Measurements from ENCODE around the gene AHCY.
"Not testable (repeated sequence)": the region's sequence is repeated elsewhere in the genome, so short reads cannot be mapped to it uniquely, and the experiment has no call there.

AHCY gene

GRCh38 chr20:34296468-34296867 is 6.7 kb downstream of the AHCY start:
- DNase-seq (ENCODE audit: low spot score) = no peak

- DNase-seq (ENCODE audit: low spot score) = no peak
Observed at GRCh38 chr20:34295284-34295683, 7.9 kb downstream of the AHCY start.

- no peak for DNase-seq (ENCODE audit: low spot score)
Observed at GRCh38 chr20:34294563-34294962, 8.6 kb downstream of the AHCY start.

GRCh38 chr20:34293589-34293988 is 9.6 kb downstream of the AHCY start:
- no peak for DNase-seq (ENCODE audit: low spot score)

- no peak for DNase-seq (ENCODE audit: low spot score)
Observed at GRCh38 chr20:34293119-34293518, 10.0 kb downstream of the AHCY start.

GRCh38 chr20:34292496-34292895 is 10.7 kb downstream of the AHCY start:
- DNase-seq (ENCODE audit: low spot score) = no peak

GRCh38 chr20:34290471-34290870 is 12.7 kb downstream of the AHCY start:
- no peak for DNase-seq (ENCODE audit: low spot score)

- not testable (repeated sequence) for DNase-seq (ENCODE audit: low spot score)
Observed at GRCh38 chr20:34287500-34287899, 15.7 kb downstream of the AHCY start.

- DNase-seq (ENCODE audit: low spot score) = no peak
Observed at GRCh38 chr20:34285450-34285849, 17.7 kb downstream of the AHCY start.

GRCh38 chr20:34283844-34284243 is 19.3 kb downstream of the AHCY start:
- DNase-seq (ENCODE audit: low spot score) = no peak

GRCh38 chr20:34282041-34282440 is 21.1 kb downstream of the AHCY start:
- DNase-seq (ENCODE audit: low spot score) = no peak

- no peak for DNase-seq (ENCODE audit: low spot score)
Observed at GRCh38 chr20:34281177-34281576, 22.0 kb downstream of the AHCY start.

- no peak for DNase-seq (ENCODE audit: low spot score)
Observed at GRCh38 chr20:34274694-34275093, 28.5 kb downstream of the AHCY start.

GRCh38 chr20:34271956-34272355 is 31.2 kb downstream of the AHCY start:
- DNase-seq (ENCODE audit: low spot score) = no peak

- no peak for DNase-seq (ENCODE audit: low spot score)
Observed at GRCh38 chr20:34269996-34270627, 33.0 kb downstream of the AHCY start.

- DNase-seq (ENCODE audit: low spot score) = peak; percentile 60
Observed at GRCh38 chr20:34268851-34269636, 34.1 kb downstream of the AHCY start.

GRCh38 chr20:34268145-34268544 is 35.0 kb downstream of the AHCY start:
- no peak for DNase-seq (ENCODE audit: low spot score)

- DNase-seq (ENCODE audit: low spot score) = no peak
Observed at GRCh38 chr20:34264141-34264540, 39.0 kb downstream of the AHCY start.

GRCh38 chr20:34263468-34263867 is 39.7 kb downstream of the AHCY start:
- not testable (repeated sequence) for DNase-seq (ENCODE audit: low spot score)

- no peak for DNase-seq (ENCODE audit: low spot score)
Observed at GRCh38 chr20:34262488-34263288, 40.5 kb downstream of the AHCY start.

GRCh38 chr20:34260208-34260942 is 42.8 kb downstream of the AHCY start:
- DNase-seq (ENCODE audit: low spot score) = no peak

- DNase-seq (ENCODE audit: low spot score) = no peak
Observed at GRCh38 chr20:34256629-34257124, 46.5 kb downstream of the AHCY start.

Data from ecto neural progenitor cell (in vitro differentiated cells).